Measurements from ENCODE around the gene ELF1.

DNA sequence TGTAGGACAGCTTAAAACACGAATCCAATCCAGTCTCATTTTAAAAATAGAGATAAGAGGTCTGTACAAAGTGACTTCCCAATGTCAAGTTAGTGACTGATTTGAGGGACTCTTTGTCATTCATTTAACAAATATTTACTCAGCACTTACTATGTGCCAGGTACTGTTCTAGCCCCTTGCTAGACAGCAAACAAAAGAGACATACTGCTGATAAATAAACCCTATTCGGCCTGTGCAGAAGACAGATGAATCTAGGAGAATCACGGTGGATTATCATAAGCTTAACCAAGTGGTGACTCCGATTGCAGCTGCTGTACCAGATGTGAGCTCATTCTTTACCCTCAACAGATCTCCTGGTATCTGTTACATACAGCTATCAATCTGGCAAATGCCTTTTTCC, 6.4 kb upstream of the ELF1 start:
- TF ChIP-seq, protein P1, sequence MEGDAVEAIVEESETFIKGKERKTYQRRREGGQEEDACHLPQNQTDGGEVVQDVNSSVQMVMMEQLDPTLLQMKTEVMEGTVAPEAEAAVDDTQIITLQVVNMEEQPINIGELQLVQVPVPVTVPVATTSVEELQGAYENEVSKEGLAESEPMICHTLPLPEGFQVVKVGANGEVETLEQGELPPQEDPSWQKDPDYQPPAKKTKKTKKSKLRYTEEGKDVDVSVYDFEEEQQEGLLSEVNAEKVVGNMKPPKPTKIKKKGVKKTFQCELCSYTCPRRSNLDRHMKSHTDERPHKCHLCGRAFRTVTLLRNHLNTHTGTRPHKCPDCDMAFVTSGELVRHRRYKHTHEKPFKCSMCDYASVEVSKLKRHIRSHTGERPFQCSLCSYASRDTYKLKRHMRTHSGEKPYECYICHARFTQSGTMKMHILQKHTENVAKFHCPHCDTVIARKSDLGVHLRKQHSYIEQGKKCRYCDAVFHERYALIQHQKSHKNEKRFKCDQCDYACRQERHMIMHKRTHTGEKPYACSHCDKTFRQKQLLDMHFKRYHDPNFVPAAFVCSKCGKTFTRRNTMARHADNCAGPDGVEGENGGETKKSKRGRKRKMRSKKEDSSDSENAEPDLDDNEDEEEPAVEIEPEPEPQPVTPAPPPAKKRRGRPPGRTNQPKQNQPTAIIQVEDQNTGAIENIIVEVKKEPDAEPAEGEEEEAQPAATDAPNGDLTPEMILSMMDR (IDR thresholded peaks at IDR 0.05) = no peak
- TF ChIP-seq POLR2A (IDR thresholded peaks at IDR 0.05) = no peak
- no peak for TF ChIP-seq EP300 (IDR thresholded peaks at IDR 0.05; ENCODE audit: low read depth)
- no peak for TF ChIP-seq POLR2AphosphoS5 (IDR thresholded peaks at IDR 0.05)
